ENCODE measurements around the gene KRTAP1-4. TPM values are rescaled to one million over a fixed set of nuclear protein-coding genes. Genes with fewer than 3 reads are reported as not detected.
"Not testable (repeated sequence)": the region's sequence is repeated elsewhere in the genome, so short reads cannot be mapped to it uniquely, and the experiment has no call there.

KRTAP1-4 gene
- total RNA-seq, 1 experiment from 2014 or later: not detected

DNA sequence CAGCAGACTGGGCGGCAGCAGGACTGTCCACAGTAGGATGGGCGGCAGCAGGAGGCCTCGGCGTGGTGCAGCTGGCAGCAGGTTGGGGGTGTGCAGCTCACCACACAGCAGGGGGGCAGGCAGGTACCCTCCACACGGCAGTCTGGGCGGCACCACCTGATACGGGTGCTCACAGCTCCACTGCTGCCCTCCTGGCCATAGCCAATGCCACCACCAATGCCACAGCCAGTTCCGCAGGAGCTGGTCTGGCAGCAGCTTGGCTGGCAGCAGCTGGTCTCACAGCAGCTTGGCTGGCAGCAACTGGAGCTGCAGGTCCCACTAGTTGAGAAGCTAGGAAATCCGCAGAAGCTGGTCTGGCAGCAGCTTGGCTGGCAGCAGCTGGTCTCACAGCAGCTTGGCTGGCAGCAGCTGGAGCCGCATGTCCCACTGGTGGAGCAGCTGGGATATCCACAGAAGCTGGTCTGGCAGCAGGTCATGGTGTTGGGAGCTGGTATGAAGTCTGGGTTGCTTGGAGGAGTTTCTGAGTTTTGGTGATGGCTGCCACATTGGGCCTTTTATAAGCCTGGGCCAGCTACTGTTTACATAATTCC lies 4.4 kb upstream of the KRTAP1-4 start, which contains the start of gene KRTAP1-3:
TSS of gene KRTAP1-3 (minus strand) at position 529 of the 590 bp plus-strand sequence. CDS start at position 476, 53 bp downstream.
- not testable (repeated sequence) for H3K9me3 ChIP-seq (replicated peaks); DNase-seq (ENCODE audit: low read depth in 1 of 2, low spot score in 2 of 2); H3K4me1 ChIP-seq (replicated peaks); H3K36me3 ChIP-seq; H3K27me3 ChIP-seq (replicated peaks); H3K4me3 ChIP-seq; H3K27ac ChIP-seq

DNA sequence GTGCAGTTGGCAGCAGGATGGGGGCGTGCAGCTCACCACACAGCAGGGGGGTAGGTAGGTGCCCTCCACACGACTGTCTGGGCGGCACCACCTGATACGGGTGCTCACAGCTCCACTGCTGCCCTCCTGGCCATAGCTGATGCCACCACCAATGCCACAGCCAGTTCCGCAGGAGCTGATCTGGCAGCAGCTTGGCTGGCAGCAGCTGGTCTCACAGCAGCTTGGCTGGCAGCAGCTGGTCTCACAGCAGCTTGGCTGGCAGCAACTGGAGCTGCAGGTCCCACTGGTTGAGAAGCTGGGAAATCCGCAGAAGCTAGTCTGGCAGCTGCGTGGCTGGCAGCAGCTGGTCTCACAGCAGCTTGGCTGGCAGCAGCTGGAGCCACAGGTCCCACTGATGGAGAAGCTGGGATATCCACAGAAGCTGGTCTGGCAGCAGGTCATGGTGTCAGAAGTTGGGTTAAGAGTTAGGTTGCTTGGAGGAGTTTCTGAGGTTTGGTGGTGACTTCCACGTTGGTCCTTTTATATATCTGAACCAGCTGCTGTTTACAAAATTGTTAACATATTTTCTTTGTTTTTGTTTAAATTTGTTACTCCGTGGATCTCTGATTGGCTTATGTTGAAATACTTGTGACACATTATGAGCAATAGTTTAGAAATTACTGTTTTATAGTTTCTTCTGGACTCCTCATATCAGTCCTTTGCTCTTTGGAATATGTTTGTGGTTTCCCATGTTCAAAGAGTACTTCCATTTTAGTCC lies 3.1 kb downstream of the KRTAP1-4 start, which contains the start of gene KRTAP1-5:
TSS of gene KRTAP1-5 (minus strand) at position 494 of the 757 bp plus-strand sequence. CDS start at position 441, 53 bp downstream.
- Histone ChIP-seq H3K4me3 (no peak within 1 kb of the TSS), H3K4me1 (replicated peaks) (peaks cover 14% of the 10 kb centered on the region), H3K27me3 (replicated peaks) (no peaks in the 10 kb centered on the region), H3K27ac (peak within 1 kb of the TSS; percentile 10), H3K36me3 (no peaks in the 10 kb centered on the region), H3K9me3 (replicated peaks) (no peaks in the 10 kb centered on the region)
- DNase-seq (ENCODE audit: low read depth in 1 of 2, low spot score in 2 of 2): peak in 1 of 2 experiments; percentile 58

DNA sequence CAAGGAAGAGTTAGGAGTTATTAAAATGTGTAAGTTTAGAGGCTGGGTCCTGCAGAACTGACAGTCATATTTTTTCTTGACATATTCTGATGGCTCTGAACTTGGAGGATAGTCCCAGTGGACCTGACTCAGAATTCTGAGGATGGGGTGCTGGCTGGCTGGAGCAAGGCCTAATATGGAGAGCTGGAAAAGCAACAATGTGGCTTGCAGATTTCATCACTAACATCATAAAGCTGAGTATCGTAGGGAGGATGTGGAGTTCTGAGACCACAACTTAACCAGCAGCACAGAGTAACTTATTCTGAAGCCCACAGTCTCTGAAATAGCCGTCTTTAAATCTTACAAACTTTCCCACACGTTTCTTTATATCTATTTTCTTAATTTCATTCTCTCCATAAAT lies 5.3 kb downstream of the KRTAP1-4 start:
- Histone ChIP-seq H3K27me3 (replicated peaks) (no peaks in the 10 kb centered on the region), H3K36me3 (no peaks in the 10 kb centered on the region), H3K4me1 (replicated peaks) (peaks cover 14% of the 10 kb centered on the region), H3K9me3 (replicated peaks) (no peaks in the 10 kb centered on the region), H3K27ac (no peak overlapping the region), H3K4me3 (no peak overlapping the region)
- DNase-seq (ENCODE audit: low read depth in 1 of 2, low spot score in 2 of 2): no peak

DNA sequence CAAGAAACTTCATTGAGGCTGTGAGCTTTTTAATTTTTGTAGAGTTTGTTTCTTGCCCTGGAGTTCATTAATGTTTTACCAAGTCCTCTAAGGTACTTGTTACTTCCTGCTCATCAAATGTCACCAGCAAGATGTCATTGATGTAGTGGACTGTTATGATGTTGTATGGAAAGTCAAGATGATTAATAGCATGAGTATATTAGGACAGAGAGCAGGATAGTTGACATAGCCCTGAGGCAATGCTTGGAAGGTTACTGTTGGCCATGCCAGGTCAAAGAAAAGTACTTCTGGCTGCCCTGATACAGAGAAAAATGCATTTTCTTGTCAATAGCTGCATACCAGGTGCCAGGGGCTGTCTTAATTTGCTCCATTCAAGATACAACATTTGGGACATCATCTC lies 9.7 kb downstream of the KRTAP1-4 start:
- DNase-seq (ENCODE audit: low read depth in 1 of 2, low spot score in 2 of 2): no peak
- no peaks in the 10 kb centered on the region for H3K36me3 ChIP-seq
- no peak overlapping the region for H3K27ac ChIP-seq
- no peaks in the 10 kb centered on the region for H3K9me3 ChIP-seq (replicated peaks)
- H3K27me3 ChIP-seq (replicated peaks): no peaks in the 10 kb centered on the region
- H3K4me1 ChIP-seq (replicated peaks): no peaks in the 10 kb centered on the region
- no peak overlapping the region for H3K4me3 ChIP-seq

DNA sequence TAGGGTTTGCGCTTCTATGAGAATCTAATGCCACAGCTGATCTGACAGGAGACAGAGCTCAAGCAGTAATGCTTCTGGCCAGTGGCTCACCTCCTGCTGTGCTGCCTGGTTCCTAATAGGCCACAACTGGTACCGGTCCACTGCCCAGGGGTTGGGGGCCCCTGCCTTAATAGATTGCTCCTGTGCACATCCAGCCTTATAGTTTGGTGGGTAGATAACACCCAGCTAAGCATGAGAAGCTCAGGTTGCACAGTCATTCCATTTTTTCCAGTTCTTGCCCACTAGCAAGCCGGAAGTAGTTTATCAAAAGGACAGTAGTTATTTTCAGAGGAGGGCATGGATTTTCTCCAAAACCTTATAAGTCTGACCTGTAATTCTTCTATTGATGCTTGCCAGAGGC lies 10.6 kb downstream of the KRTAP1-4 start:
- H3K9me3 ChIP-seq (replicated peaks): no peaks in the 10 kb centered on the region
- H3K27ac ChIP-seq: no peak overlapping the region
- no peaks in the 10 kb centered on the region for H3K27me3 ChIP-seq (replicated peaks)
- no peak overlapping the region for H3K4me3 ChIP-seq
- no peaks in the 10 kb centered on the region for H3K36me3 ChIP-seq
- DNase-seq (ENCODE audit: low read depth in 1 of 2, low spot score in 2 of 2): no peak
- no peaks in the 10 kb centered on the region for H3K4me1 ChIP-seq (replicated peaks)

DNA sequence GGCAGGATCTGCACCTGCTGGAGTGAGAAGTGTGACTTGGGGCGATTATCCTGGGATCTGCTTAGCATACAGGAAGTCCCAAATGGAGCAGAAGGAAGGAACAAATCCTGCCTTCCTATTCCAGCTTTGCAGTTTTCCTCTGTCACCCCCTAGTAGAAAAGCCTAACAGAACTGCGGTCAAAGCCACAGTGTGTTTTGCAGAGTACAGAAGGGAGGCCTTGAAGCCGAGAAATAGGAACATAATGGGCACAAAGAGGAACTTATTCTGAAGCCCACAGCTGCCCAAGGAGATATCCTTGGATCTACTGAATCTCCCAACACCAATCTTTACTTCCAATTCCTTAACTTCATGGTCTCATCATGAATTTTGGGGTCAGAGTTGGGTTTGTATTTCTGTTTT lies 11.5 kb downstream of the KRTAP1-4 start:
- DNase-seq (ENCODE audit: low read depth in 1 of 2, low spot score in 2 of 2): no peak
- no peak overlapping the region for H3K27ac ChIP-seq
- no peaks in the 10 kb centered on the region for H3K4me1 ChIP-seq (replicated peaks)
- H3K4me3 ChIP-seq: no peak overlapping the region
- no peaks in the 10 kb centered on the region for H3K36me3 ChIP-seq
- H3K9me3 ChIP-seq (replicated peaks): no peaks in the 10 kb centered on the region
- no peaks in the 10 kb centered on the region for H3K27me3 ChIP-seq (replicated peaks)

DNA sequence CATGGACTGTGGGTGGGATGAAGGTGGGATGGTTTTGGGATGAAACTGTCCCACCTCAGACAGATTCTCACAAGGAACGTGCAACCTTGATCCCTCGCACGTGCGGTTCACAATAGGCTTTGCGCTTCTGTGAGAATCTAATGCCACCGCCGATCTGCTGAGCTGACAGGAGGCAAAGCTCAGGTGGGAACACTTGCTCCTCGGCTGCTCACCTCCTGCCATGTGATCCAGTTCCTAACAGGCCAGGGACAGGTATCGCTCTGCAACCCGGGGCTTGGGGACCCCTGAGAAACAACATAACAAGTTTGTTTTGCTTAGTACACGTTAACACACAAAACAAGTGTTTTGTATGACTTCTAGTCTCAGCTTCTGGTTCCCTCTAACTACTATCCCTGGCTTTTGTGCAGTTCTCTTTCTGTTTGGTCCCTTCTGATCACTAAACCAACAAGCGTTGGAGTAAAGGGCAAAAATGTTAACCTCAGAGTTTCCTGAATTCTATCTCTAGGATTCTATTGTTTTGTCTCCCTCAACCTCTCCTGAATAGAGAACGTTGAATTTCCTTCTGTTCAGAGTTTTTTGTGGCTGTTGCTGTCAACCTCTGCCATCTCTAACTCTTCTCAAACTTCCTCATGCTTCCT lies 13.3 kb downstream of the KRTAP1-4 start:
- Histone ChIP-seq H3K4me3 (no peak overlapping the region), H3K9me3 (replicated peaks) (no peaks in the 10 kb centered on the region), H3K27me3 (replicated peaks) (no peaks in the 10 kb centered on the region), H3K4me1 (replicated peaks) (no peaks in the 10 kb centered on the region), H3K36me3 (no peaks in the 10 kb centered on the region), H3K27ac (no peak overlapping the region)
- DNase-seq (ENCODE audit: low read depth in 1 of 2, low spot score in 2 of 2): no peak

DNA sequence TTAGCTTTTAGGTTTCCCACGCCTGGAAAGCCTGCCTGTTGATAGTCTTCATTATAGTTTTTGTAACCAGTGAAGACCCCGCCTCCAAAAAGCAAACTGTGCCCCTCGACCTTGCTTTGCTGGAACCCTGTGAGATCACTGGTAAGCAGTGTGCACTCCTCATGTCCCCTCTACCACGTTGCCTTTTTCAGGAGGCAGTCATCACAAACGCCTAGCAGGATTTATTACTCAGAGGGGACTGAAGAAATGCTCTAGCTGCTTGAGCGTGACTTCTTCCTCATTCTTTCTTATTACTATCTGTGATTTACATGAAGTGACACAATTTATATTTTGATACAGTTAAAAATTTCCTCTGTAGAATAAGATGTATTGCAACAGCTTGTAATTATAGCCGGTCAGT lies 14.5 kb downstream of the KRTAP1-4 start:
- no peak for DNase-seq (ENCODE audit: low read depth in 1 of 2, low spot score in 2 of 2)
- no peaks in the 10 kb centered on the region for H3K36me3 ChIP-seq
- no peak overlapping the region for H3K4me3 ChIP-seq
- no peaks in the 10 kb centered on the region for H3K9me3 ChIP-seq (replicated peaks)
- H3K4me1 ChIP-seq (replicated peaks): no peaks in the 10 kb centered on the region
- no peak overlapping the region for H3K27ac ChIP-seq
- H3K27me3 ChIP-seq (replicated peaks): no peaks in the 10 kb centered on the region

DNA sequence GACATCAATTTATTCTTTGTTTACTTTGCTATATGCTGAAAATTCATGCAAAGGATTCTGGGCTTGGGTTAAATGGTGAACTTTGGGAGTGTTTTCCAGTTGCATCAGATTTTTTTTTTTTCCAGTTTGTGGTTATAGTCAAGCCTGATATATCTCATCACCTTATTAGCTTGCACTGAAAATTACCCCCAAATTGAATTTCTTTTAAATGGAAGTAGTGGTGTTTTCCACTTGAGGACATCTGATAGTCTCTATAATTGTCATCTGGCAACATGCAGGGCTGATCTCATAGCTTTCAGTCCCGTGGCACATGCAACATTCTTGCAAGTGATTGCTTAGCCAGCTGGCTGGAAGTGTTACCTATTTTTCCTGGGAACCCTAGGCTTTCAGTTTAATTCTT lies 16.4 kb downstream of the KRTAP1-4 start:
- DNase-seq (ENCODE audit: low read depth in 1 of 2, low spot score in 2 of 2): no peak
- no peaks in the 10 kb centered on the region for H3K9me3 ChIP-seq (replicated peaks)
- H3K4me3 ChIP-seq: no peak overlapping the region
- no peak overlapping the region for H3K27ac ChIP-seq
- H3K4me1 ChIP-seq (replicated peaks): no peaks in the 10 kb centered on the region
- no peaks in the 10 kb centered on the region for H3K27me3 ChIP-seq (replicated peaks)
- no peaks in the 10 kb centered on the region for H3K36me3 ChIP-seq

DNA sequence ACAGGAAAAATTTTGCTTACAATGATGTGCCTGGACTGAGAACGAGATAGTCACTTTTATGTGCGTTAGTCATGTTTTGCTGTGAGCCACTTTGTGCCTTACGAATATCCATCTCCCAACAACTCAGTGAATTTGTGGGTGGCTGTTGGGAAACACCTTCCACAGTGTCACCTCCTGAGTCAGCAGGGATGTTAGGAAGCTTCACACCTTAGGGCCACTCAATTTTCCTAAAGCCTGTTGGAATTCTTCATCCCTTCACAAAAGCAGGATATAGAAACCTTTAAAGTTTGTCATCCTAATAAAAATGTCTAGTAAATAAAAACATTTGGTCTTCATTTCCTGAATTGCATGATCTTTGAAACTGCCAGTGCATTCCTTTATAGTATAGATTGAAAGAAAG lies 16.8 kb downstream of the KRTAP1-4 start:
- H3K4me1 ChIP-seq (replicated peaks): no peaks in the 10 kb centered on the region
- no peaks in the 10 kb centered on the region for H3K9me3 ChIP-seq (replicated peaks)
- H3K27me3 ChIP-seq (replicated peaks): no peaks in the 10 kb centered on the region
- DNase-seq (ENCODE audit: low read depth in 1 of 2, low spot score in 2 of 2): no peak
- H3K27ac ChIP-seq: no peak overlapping the region
- H3K4me3 ChIP-seq: no peak overlapping the region
- H3K36me3 ChIP-seq: no peaks in the 10 kb centered on the region

DNA sequence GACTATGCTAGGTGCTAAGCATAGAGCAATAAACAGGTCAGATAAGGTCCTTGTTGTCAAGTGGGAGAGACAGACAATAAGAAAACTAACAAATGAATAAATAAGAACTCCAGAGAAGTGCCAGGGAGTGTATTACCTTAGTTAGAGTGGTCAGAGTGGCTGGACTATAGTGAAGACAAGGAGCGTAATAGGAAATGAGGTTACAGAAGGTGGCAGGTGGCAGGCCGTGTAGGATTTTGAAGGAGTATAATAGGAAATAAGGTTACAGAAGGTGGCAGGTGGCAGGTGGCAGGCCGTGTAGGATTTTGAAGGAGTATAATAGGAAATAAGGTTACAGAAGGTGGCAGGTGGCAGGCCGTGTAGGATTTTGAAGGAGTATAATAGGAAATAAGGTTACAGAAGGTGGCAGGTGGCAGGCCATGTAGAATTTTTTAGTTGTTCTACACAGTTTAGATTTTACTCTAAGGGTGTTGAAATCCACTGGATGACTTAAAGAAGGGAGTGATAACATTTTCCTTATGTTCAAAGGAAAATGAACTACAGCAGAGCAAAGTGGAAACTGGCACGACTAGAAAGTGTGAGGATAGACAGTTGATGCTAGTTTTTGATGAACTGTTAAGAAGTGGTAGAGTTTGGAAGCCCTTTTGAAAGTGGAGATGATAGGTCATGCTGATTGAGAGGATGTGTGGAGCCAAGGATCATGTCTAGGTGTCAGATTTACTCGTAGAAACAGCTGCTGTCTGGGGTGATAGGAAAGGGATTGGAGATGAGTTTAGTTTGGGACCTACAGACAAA lies 17.5 kb downstream of the KRTAP1-4 start:
- no peaks in the 10 kb centered on the region for H3K4me1 ChIP-seq (replicated peaks)
- H3K4me3 ChIP-seq: no peak overlapping the region
- H3K27ac ChIP-seq: no peak overlapping the region
- no peaks in the 10 kb centered on the region for H3K9me3 ChIP-seq (replicated peaks)
- no peaks in the 10 kb centered on the region for H3K27me3 ChIP-seq (replicated peaks)
- no peak for DNase-seq (ENCODE audit: low read depth in 1 of 2, low spot score in 2 of 2)
- H3K36me3 ChIP-seq: no peaks in the 10 kb centered on the region

DNA sequence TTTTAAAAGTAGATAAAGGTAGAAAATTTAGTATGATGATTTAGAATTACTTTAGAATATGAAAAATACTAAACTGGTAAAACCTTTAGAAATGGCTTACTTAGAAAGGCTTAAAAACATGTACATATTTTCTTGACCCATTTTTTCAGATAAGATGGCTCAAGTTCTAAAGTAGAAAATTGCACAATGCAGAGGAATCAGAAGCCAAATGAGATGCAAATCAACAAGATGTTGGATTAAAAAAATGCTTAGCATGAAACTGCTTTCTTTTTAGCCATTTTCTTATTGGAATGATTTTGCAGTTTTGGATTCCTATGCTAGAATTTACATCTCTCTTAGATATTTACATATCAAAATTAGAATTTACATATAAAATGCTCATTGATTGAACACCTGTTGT lies 19.6 kb downstream of the KRTAP1-4 start:
- no peak overlapping the region for H3K4me3 ChIP-seq
- H3K27me3 ChIP-seq (replicated peaks): no peaks in the 10 kb centered on the region
- H3K9me3 ChIP-seq (replicated peaks): no peaks in the 10 kb centered on the region
- DNase-seq (ENCODE audit: low read depth in 1 of 2, low spot score in 2 of 2): no peak
- no peaks in the 10 kb centered on the region for H3K36me3 ChIP-seq
- no peaks in the 10 kb centered on the region for H3K4me1 ChIP-seq (replicated peaks)
- no peak overlapping the region for H3K27ac ChIP-seq

DNA sequence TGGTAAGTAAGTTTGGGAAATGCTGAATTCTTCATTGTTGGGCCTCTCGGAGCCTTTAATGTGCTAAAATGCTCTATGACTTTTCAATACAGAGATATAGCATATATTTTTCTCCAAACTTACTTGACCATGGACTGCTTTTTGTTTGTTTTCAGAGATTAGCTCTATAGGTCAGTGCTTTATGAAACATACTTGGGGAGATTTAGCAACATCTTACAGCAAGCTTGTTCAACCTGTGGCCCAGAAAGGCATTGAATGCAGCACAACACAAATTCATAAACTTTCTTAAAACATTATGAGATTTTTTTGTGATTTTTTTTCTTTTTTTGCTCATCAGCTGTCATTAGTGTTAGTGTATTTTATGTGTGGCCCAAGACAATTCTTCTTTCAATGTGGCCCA lies 20.1 kb downstream of the KRTAP1-4 start:
- H3K4me3 ChIP-seq: no peak overlapping the region
- no peak for DNase-seq (ENCODE audit: low read depth in 1 of 2, low spot score in 2 of 2)
- H3K9me3 ChIP-seq (replicated peaks): no peaks in the 10 kb centered on the region
- H3K27me3 ChIP-seq (replicated peaks): no peaks in the 10 kb centered on the region
- H3K36me3 ChIP-seq: no peaks in the 10 kb centered on the region
- H3K27ac ChIP-seq: no peak overlapping the region
- no peaks in the 10 kb centered on the region for H3K4me1 ChIP-seq (replicated peaks)

All from SJSA1 (cell line).